ENCODE data around the gene RANBP3L.

RANBP3L gene

DNA sequence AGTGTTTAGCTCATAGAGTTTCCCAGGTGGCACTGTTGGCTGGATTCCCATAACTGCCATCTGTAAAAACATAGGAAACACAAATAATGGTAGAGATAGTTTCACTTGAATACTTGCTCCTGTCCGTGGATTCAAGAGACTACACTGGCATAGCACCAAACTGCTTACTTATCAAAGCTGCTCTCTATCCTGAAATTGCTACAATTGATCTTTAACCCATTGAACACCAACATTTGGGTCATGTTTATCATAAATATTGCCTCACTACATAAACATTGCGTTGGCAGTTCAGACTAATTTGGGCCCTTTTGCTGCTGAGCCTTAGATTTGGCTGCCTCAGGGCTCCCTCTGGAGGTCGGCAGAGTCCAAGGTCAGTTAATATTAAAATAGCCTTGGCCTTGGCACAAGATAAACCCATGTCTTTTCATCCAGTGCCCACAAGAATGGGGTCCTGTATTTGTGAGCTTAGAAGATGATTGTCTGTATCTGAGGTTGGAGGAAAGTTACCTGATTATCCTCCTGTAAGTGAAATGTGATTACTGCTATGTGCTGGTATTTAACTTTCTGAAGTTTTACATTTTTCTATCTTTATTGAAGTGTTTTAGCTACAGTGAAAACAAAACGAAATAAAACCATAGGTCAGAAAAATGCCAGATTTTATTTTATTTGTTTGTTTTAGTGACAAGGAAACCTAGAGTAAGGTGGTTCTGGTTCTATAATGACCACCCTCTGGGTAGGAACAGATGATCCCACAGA is 4.0 kb upstream of the RANBP3L start:
- Mint-ChIP-seq H3K4me1 (peaks cover 20% of the 10 kb centered on the region), H3K4me3 (no peak overlapping the region), H3K9me3 (no peaks in the 10 kb centered on the region), H3K36me3 (ENCODE audit: low read depth) (no peaks in the 10 kb centered on the region), H3K27me3 (ENCODE audit: low read depth) (no peaks in the 10 kb centered on the region), H3K27ac (peak overlapping the region in 1 of 3 experiments; percentile 38)
- TF ChIP-seq, protein P1, sequence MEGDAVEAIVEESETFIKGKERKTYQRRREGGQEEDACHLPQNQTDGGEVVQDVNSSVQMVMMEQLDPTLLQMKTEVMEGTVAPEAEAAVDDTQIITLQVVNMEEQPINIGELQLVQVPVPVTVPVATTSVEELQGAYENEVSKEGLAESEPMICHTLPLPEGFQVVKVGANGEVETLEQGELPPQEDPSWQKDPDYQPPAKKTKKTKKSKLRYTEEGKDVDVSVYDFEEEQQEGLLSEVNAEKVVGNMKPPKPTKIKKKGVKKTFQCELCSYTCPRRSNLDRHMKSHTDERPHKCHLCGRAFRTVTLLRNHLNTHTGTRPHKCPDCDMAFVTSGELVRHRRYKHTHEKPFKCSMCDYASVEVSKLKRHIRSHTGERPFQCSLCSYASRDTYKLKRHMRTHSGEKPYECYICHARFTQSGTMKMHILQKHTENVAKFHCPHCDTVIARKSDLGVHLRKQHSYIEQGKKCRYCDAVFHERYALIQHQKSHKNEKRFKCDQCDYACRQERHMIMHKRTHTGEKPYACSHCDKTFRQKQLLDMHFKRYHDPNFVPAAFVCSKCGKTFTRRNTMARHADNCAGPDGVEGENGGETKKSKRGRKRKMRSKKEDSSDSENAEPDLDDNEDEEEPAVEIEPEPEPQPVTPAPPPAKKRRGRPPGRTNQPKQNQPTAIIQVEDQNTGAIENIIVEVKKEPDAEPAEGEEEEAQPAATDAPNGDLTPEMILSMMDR (IDR thresholded peaks at IDR 0.05; ENCODE audit: unreplicated experiment in 3 of 3): peak; percentile 56 to 68 (median 62)

DNA sequence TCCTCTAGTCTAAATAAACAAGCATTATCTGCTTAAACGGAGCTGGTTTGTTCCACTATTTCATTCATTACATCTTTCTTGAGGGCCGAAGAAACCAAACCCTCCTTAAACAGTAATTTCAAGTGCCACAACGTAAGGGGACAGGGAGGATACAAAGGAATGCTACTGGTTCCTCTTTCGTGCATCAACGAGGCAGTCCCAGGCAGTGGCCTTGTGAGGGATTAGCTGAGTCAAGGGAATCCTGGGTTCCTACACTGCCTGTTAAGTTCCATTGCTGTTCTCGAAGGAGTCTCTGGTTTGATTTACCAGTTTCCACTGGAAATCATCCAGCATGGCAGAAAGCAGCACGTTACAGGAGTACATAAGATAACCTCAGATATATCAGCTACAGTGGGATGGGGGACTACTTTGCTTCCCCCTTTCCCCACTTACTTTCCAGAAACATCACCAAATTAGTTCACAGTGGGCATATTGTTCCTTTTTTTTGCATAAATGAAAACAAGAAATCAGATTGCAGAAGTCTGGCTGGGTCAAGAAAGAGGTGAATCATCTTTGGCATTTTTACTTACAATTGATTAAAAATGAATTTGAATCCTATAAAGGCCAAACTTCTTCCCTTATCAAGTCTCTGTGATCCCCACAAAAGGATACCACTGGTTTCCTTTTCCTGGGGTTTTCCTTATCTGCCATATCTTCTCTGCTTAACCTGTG is 2.5 kb upstream of the RANBP3L start:
- no peaks in the 10 kb centered on the region for H3K9me3 Mint-ChIP-seq
- H3K4me1 Mint-ChIP-seq: peaks cover 33% of the 10 kb centered on the region
- no peak overlapping the region for H3K27ac Mint-ChIP-seq
- no peaks in the 10 kb centered on the region for H3K36me3 Mint-ChIP-seq (ENCODE audit: low read depth)
- TF ChIP-seq, protein P1 (IDR thresholded peaks at IDR 0.05; ENCODE audit: unreplicated experiment in 3 of 3): no peak
- no peaks in the 10 kb centered on the region for H3K27me3 Mint-ChIP-seq (ENCODE audit: low read depth)
- H3K4me3 Mint-ChIP-seq: no peak overlapping the region

GRCh38 chr5:36300927-36301540 is 668 bp downstream of the RANBP3L start:
- TF ChIP-seq, protein P1 (IDR thresholded peaks at IDR 0.05; ENCODE audit: unreplicated experiment in 3 of 3): no peak
- Mint-ChIP-seq H3K36me3 (ENCODE audit: low read depth) (no peaks in the 10 kb centered on the region), H3K27me3 (ENCODE audit: low read depth) (no peaks in the 10 kb centered on the region), H3K9me3 (no peaks in the 10 kb centered on the region), H3K27ac (peak overlapping the region; percentile 80 to 93 (median 87)), H3K4me3 (peak overlapping the region; percentile 21 to 48 (median 44)), H3K4me1 (peaks cover 36% of the 10 kb centered on the region)

DNA sequence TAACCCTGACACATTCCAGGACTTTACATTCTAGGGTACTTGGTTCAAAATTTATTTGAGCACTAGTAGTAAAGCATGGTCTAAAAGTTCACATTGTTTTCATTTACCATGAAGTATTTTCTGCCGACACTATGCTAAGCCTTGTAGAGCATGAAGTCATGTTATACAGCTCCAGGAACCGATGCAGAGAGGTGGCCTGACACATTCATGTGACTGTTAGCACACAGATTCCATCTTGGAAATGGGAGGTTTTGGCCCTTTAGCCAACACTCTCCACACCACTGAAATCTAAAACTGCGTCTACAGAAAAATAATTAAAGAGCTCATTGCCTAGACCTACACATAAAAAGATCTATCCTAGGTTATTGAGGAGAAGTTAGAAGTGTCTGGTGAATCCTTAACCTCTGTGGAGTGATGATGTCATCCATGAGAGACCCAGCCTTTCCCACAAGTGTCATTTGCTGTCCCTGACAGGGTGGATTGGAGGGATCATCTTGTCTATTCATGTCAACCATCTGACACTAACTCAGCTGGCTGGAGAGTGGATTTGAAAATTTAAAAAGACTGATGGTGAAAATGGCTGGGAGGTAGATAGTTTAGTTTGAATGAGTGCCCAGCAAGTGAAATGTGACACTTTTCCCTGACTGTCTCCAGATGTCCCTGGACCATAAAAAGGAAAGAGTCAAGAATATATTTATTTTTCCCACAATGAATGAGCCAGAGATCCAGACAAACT is 1.3 kb downstream of the RANBP3L start:
- TF ChIP-seq, protein P1 (IDR thresholded peaks at IDR 0.05; ENCODE audit: unreplicated experiment in 3 of 3): no peak
- peaks cover 36% of the 10 kb centered on the region for H3K4me1 Mint-ChIP-seq

DNA sequence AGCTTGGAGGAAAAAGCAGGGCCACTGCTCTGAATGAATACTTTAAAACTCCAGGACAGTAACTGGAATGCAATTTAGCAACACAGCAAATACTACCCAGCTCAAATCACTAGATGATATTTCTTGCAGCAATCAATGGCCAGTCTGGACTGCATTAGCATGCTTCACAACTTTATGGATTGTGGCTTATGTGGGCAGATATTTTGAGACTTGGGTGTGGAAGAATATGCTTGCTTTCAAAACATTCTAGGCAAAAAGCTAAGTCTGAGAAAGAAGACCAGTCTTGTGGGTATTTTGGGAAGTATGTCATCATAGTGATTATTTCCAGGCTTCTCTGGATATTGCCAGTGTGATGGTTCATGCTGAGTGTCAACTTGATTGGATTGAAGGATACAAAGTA is 3.1 kb downstream of the RANBP3L start:
- H3K9me3 Mint-ChIP-seq: no peaks in the 10 kb centered on the region
- no peaks in the 10 kb centered on the region for H3K27me3 Mint-ChIP-seq (ENCODE audit: low read depth)
- TF ChIP-seq, protein P1 (IDR thresholded peaks at IDR 0.05; ENCODE audit: unreplicated experiment in 3 of 3): no peak
- peaks cover 36% of the 10 kb centered on the region for H3K4me1 Mint-ChIP-seq
- H3K36me3 Mint-ChIP-seq (ENCODE audit: low read depth): no peaks in the 10 kb centered on the region
- H3K27ac Mint-ChIP-seq: peak overlapping the region in 1 of 3 experiments; percentile 87
- H3K4me3 Mint-ChIP-seq: no peak overlapping the region

More for the DNA sequence above, 1.3 kb downstream of the RANBP3L start:
- Mint-ChIP-seq H3K27ac (peak overlapping the region; percentile 80 to 93 (median 87)), H3K9me3 (no peaks in the 10 kb centered on the region), H3K36me3 (ENCODE audit: low read depth) (no peaks in the 10 kb centered on the region), H3K27me3 (ENCODE audit: low read depth) (no peaks in the 10 kb centered on the region), H3K4me3 (peak overlapping the region in 2 of 3 experiments; percentile 8 to 48)
